Kidney epithelial cell (primary cell): ENCODE measurements around the gene WARS2. TPM values are rescaled to one million over a fixed set of nuclear protein-coding genes. Genes with fewer than 3 reads are reported as not detected.

Source experiments
- DNase-seq: peaks from one replicate; pipeline ENCODE4 v3.0.0-alpha.2; 2010; ENCODE audit warnings: low read depth
- H3K27me3 ChIP-seq: 2 replicates; pipeline ENCODE4 v1.6.0; 2011; ENCODE audit warnings: low read length; ENCODE audit not compliant: control insufficient read depth, insufficient read depth
- H3K36me3 ChIP-seq: 2 replicates; pipeline ENCODE4 v1.5.1; 2011; ENCODE audit warnings: low read length; ENCODE audit not compliant: control insufficient read depth, insufficient read depth
- H3K4me3 ChIP-seq: 2 replicates; pipeline ENCODE4 v1.5.1; 2011; ENCODE audit warnings: low read depth, mild to moderate bottlenecking, control low read depth, low read length
- CTCF ChIP-seq: IDR thresholded peaks from 2 replicates; pipeline ENCODE4 v1.5.1; 2011; ENCODE audit warnings: mild to moderate bottlenecking, moderate library complexity, low read length, control low read depth, inconsistent platforms; ENCODE audit not compliant: insufficient read depth, poor library complexity, severe bottlenecking
- total RNA-seq: library from RNA; depleted of rRNA; stranded (reverse); fragments of >200 nt; gene quantifications from 2 replicates; pipeline ENCODE4 v1.2.3, GENCODE V29; 2015

Gene WARS2
- total RNA-seq, 1 donor from 2014 or later = 18.7 TPM

DNA sequence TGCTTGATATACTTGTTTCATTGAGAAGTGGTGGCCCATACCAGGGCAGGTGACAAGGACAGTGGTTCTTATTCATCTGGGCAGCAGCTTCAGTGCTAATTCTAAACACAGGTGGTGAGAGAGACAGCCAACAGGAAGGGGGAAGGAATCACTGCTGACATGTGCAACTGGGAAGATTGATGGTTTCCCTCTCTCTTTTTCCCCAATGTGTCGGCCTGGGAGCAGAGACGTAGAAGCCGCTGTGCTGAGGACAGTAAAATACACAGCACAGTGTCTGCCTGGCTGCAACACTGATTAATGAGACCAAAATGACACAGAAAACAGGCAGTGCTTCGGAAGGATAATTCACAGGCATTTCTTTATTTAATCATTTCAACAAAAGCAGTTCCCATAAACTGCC lies 48.8 kb downstream of the WARS2 start:
- H3K27me3 ChIP-seq = no peaks in the 10 kb centered on the region
- H3K4me3 ChIP-seq = no peak overlapping the region
- no peak for DNase-seq
- H3K36me3 ChIP-seq = no peaks in the 10 kb centered on the region
- no peak for TF ChIP-seq CTCF

DNA sequence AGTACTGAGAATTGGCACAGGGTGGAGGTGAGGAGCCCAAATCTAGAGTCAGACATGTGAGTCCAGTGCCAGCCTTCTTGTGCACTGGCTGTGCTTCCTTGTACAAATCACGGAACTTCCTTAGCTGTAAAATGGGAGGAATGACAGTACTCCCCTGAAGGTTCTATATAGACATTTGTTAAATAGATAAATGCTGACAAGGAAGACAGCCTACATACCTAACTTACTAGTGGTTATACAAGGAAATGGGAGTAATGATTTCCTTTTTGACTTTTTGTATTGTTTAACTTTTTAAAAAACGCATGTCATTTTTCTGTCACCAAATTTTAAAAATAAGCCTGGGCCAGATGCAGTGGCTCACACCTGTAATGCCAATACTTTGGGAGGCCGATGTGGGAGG lies 50.2 kb downstream of the WARS2 start:
- no peak for DNase-seq
- H3K36me3 ChIP-seq = no peaks in the 10 kb centered on the region
- no peak for TF ChIP-seq CTCF
- no peak overlapping the region for H3K4me3 ChIP-seq
- no peaks in the 10 kb centered on the region for H3K27me3 ChIP-seq

GRCh38 chr1:119086830-119087229 lies 53.6 kb downstream of the WARS2 start:
- Histone ChIP-seq H3K36me3 (no peaks in the 10 kb centered on the region), H3K27me3 (no peaks in the 10 kb centered on the region), H3K4me3 (no peak overlapping the region)
- TF ChIP-seq CTCF = no peak
- no peak for DNase-seq

DNA sequence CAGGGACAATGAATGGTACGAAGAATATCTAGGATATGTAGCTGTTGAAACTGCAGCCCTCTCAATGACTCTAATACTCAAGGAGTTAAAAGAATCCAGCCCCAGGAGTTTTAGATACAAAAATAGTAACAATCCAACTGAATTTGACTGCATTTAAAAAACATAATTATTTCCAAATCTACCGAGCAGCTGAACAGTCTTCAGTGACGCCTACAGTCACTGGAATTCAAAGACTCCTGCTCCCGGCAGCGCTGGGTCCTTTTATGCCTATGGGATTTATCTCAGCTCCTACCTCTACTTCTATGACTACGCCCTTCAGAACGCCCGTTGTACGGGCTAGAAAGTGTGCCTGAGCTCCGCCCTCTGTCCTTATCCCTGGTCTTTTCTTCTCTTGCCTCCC lies 55.7 kb downstream of the WARS2 start:
- Histone ChIP-seq H3K4me3 (no peak overlapping the region), H3K36me3 (no peaks in the 10 kb centered on the region), H3K27me3 (no peaks in the 10 kb centered on the region)
- no peak for TF ChIP-seq CTCF
- DNase-seq = no peak

DNA sequence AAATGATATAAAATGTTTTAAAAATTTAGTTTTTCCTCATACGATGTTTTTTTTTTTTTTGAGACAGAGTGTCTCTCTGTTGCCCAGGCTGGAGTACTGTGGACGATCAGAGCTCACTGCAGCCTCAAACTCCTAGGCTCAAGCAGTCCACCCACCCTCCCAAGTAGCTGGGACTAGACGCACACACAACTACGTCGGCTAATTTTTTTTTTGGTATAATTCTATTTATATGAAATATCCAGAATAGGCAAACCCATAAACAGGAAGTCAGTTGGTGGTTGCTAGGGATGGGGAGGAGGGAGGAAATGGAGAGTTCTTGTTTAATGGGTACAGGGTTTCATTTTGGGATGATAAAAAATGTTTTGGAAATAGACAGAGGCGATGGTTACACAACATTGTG lies 56.5 kb downstream of the WARS2 start:
- Histone ChIP-seq H3K36me3 (no peaks in the 10 kb centered on the region), H3K4me3 (no peak overlapping the region), H3K27me3 (no peaks in the 10 kb centered on the region)
- TF ChIP-seq CTCF = no peak
- DNase-seq = no peak

DNA sequence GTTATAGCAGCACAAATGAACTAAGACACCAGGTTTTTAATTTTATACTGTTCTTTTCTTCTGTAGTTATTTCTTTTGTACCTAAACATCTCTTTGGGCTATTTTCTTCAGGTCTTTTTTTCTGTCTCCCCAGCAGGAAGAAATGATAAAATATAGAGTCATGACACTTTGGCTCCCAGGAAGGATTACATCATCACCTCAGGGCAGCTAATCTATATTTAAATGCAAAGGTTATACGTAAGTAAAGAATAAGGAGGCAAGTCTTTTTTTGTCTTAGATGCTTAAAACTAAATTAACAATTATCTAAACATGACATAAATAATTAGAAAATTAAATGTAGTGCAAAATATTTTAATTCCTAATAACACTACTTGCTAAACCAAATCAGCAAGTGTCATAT lies 57.0 kb downstream of the WARS2 start:
- Histone ChIP-seq H3K27me3 (no peaks in the 10 kb centered on the region), H3K4me3 (no peak overlapping the region), H3K36me3 (no peaks in the 10 kb centered on the region)
- TF ChIP-seq CTCF = no peak
- DNase-seq = no peak
